Measurements from ENCODE around the gene MRPS12. TPM values are rescaled to one million over a fixed set of nuclear protein-coding genes. Genes with fewer than 3 reads are reported as not detected.

Gene MRPS12
- total and polyA plus RNA-seq, 10 donors = 23.2 to 47.8 (median 27.7) TPM

DNA sequence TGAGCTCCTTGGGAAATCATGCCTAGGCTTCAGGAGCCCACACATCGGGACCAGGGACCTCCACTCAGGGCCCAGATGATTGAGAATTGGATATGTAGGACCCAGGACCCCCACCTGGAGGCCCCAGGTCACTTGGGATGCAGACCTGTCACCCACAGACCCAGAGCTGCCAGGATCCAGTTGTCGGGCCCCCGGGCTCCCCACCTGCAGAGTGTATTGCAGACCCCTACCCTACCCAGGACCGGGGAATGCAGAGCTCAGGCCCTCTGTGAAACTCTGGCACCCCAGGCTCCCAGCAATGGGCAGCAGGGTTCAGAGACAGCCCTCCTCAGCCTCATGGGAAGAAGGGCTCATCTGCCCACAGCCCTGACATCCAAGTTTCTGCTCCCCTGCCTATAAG lies 25.1 kb upstream of the MRPS12 start:
- intact Hi-C loops (cut with DNase I; ENCODE audit: low total_unique reads) = no loop called here
- 90 to 99% (median 97%) methylated on average over 4 of the region's 4 CpGs for WGBS, 5 donors
- DNase-seq = no peak
- Histone ChIP-seq H3K4me1 (peaks cover 2 to 35% (median 13%) of the 10 kb centered on the region in 6 donors), H3K27me3 (replicated peaks in 1 of 7) (peaks cover 0 to 2% (median 0%) of the 10 kb centered on the region in 7 donors), H3K4me3 (no peak overlapping the region), H3K27ac (no peak overlapping the region), H3K36me3 (peaks cover 0 to 68% (median 43%) of the 10 kb centered on the region in 6 donors), H3K9me3 (no peaks in the 10 kb centered on the region)
- TF ChIP-seq, protein P1, sequence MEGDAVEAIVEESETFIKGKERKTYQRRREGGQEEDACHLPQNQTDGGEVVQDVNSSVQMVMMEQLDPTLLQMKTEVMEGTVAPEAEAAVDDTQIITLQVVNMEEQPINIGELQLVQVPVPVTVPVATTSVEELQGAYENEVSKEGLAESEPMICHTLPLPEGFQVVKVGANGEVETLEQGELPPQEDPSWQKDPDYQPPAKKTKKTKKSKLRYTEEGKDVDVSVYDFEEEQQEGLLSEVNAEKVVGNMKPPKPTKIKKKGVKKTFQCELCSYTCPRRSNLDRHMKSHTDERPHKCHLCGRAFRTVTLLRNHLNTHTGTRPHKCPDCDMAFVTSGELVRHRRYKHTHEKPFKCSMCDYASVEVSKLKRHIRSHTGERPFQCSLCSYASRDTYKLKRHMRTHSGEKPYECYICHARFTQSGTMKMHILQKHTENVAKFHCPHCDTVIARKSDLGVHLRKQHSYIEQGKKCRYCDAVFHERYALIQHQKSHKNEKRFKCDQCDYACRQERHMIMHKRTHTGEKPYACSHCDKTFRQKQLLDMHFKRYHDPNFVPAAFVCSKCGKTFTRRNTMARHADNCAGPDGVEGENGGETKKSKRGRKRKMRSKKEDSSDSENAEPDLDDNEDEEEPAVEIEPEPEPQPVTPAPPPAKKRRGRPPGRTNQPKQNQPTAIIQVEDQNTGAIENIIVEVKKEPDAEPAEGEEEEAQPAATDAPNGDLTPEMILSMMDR (IDR thresholded peaks at IDR 0.05 in 8 of 11, conservative IDR thresholded peaks at IDR 0.05 in 3 of 11) = no peak
- TF ChIP-seq POLR2AphosphoS5 (IDR thresholded peaks at IDR 0.05) (no peak), POLR2A (IDR thresholded peaks at IDR 0.05) (no peak)

- Histone ChIP-seq H3K4me3 (no peak overlapping the region), H3K27ac (no peak overlapping the region), H3K4me1 (peaks cover 0 to 20% (median 1%) of the 10 kb centered on the region in 6 donors), H3K27me3 (replicated peaks in 1 of 7) (peaks cover 0 to 18% (median 4%) of the 10 kb centered on the region in 7 donors), H3K36me3 (peaks cover 0 to 68% (median 43%) of the 10 kb centered on the region in 6 donors), H3K9me3 (no peaks in the 10 kb centered on the region)
- intact Hi-C loops (cut with DNase I; ENCODE audit: low total_unique reads) = no loop called here
- 93 to 99% (median 96%) methylated on average over 18 to 29 of the region's 29 CpGs for WGBS, 5 donors
- no peak for DNase-seq
- peak in 1 of 3 donors; percentile 40 for TF ChIP-seq POLR2AphosphoS5 (IDR thresholded peaks at IDR 0.05)
- TF ChIP-seq, protein P1 (IDR thresholded peaks at IDR 0.05 in 8 of 11, conservative IDR thresholded peaks at IDR 0.05 in 3 of 11) = no peak
Measured at GRCh38 chr19:38907227-38907626, 23.5 kb upstream of the MRPS12 start.

DNA sequence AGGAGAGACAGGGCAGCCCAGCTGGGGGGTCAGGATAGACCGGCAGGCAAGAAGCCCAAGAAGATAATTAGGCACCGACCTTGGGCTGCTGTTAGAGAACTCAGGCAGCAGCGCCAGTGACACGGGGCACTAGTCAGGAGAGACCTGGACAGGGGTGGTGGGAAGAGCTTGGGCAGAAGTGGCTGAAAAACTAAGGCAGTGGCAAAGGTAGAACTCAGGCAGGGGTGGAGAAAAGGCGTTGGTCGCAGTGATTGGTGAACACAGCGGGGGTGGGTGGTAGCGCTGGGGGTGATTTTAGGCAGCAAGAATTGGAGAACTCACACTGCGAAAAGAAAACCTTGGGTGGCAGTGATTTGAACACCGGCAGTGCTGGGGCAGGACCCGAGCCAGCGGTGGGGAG lies 23.1 kb upstream of the MRPS12 start:
- WGBS, 5 donors = 95 to 97% (median 95%) methylated on average over 12 of the region's 12 CpGs
- Histone ChIP-seq H3K4me1 (peaks cover 0 to 16% (median 1%) of the 10 kb centered on the region in 6 donors), H3K27me3 (replicated peaks in 1 of 7) (peaks cover 0 to 19% (median 4%) of the 10 kb centered on the region in 7 donors), H3K27ac (no peak overlapping the region), H3K9me3 (no peaks in the 10 kb centered on the region), H3K36me3 (peaks cover 0 to 68% (median 43%) of the 10 kb centered on the region in 6 donors), H3K4me3 (no peak overlapping the region)
- no peak for DNase-seq
- intact Hi-C loops (cut with DNase I; ENCODE audit: low total_unique reads) = no loop called here
- TF ChIP-seq, protein P1 (IDR thresholded peaks at IDR 0.05 in 8 of 11, conservative IDR thresholded peaks at IDR 0.05 in 3 of 11) = no peak
- TF ChIP-seq POLR2A (IDR thresholded peaks at IDR 0.05) (no peak), POLR2AphosphoS5 (IDR thresholded peaks at IDR 0.05) (no peak)

DNA sequence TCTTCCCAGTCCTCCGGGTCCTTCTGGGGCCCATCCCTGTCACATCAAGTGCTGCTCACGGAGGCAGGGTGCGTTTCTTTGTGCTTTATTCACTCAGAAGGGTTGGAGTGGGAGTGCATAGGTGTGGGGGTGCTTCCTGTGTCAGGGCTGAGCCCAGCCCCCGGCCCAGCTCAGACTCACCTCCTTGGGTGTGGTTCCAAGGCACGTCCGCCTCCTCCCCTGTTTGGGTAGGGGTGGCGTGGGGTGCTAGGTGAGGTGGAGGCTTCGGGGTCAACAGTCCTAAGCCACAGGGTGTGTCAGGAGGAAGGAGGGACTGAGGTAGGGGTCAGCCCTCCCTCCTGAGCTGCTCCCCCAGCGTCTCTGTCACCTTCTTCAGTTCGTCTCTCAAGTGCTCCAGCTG lies 21.8 kb upstream of the MRPS12 start:
- TF ChIP-seq, protein P1 (IDR thresholded peaks at IDR 0.05 in 8 of 11, conservative IDR thresholded peaks at IDR 0.05 in 3 of 11) = no peak
- TF ChIP-seq POLR2AphosphoS5 (IDR thresholded peaks at IDR 0.05) (peak in 2 of 3 donors; percentile 13 to 53), POLR2A (IDR thresholded peaks at IDR 0.05) (no peak)
- H3K4me1 ChIP-seq = peaks cover 0 to 3% (median 0%) of the 10 kb centered on the region in 6 donors
- intact Hi-C loops (cut with DNase I; ENCODE audit: low total_unique reads) = no loop called here
- H3K27me3 ChIP-seq (replicated peaks in 1 of 7) = peaks cover 0 to 19% (median 4%) of the 10 kb centered on the region in 7 donors
- DNase-seq = no peak
- no peaks in the 10 kb centered on the region for H3K9me3 ChIP-seq
- no peak overlapping the region for H3K4me3 ChIP-seq
- 70 to 82% (median 80%) methylated on average over 8 to 10 of the region's 10 CpGs for WGBS, 5 donors
- H3K27ac ChIP-seq = no peak overlapping the region
- peaks cover 0 to 59% (median 43%) of the 10 kb centered on the region in 6 donors for H3K36me3 ChIP-seq

All from spleen (tissue), 11 donors.